Measurements from ENCODE around the gene TRIO.

The TRIO gene

GRCh38 chr5:14410394-14411201 is 267.5 kb downstream of the TRIO start:
- DNase-seq (ENCODE audit: low read depth), result no peak
- no peak overlapping the region for H3K4me3 ChIP-seq (ENCODE audit: low read depth, low read length)
- TF ChIP-seq CTCF (IDR thresholded peaks at IDR 0.05; ENCODE audit: control insufficient read depth, extremely low read depth, insufficient read depth), result no peak

GRCh38 chr5:14411216-14411615 is 268.1 kb downstream of the TRIO start:
- no peak for TF ChIP-seq CTCF (IDR thresholded peaks at IDR 0.05; ENCODE audit: control insufficient read depth, extremely low read depth, insufficient read depth)

GRCh38 chr5:14413331-14413750 is 270.2 kb downstream of the TRIO start:
- H3K4me3 ChIP-seq (ENCODE audit: low read depth, low read length), result no peak overlapping the region
- DNase-seq (ENCODE audit: low read depth), result no peak
- no peak for TF ChIP-seq CTCF (IDR thresholded peaks at IDR 0.05; ENCODE audit: control insufficient read depth, extremely low read depth, insufficient read depth)

More at GRCh38 chr5:14411216-14411615, 268.1 kb downstream of the TRIO start:
- DNase-seq (ENCODE audit: low read depth), result no peak
- H3K4me3 ChIP-seq (ENCODE audit: low read depth, low read length), result no peak overlapping the region

- no peak for DNase-seq (ENCODE audit: low read depth)
- H3K4me3 ChIP-seq (ENCODE audit: low read depth, low read length), result no peak overlapping the region
- no peak for TF ChIP-seq CTCF (IDR thresholded peaks at IDR 0.05; ENCODE audit: control insufficient read depth, extremely low read depth, insufficient read depth)
Measured at GRCh38 chr5:14414007-14414406, 270.9 kb downstream of the TRIO start.

- no peak for TF ChIP-seq CTCF (IDR thresholded peaks at IDR 0.05; ENCODE audit: control insufficient read depth, extremely low read depth, insufficient read depth)
- H3K4me3 ChIP-seq (ENCODE audit: low read depth, low read length), result no peak overlapping the region
- no peak for DNase-seq (ENCODE audit: low read depth)
Measured at GRCh38 chr5:14414656-14415023, 271.5 kb downstream of the TRIO start.

- no peak for DNase-seq (ENCODE audit: low read depth)
- TF ChIP-seq CTCF (IDR thresholded peaks at IDR 0.05; ENCODE audit: control insufficient read depth, extremely low read depth, insufficient read depth), result no peak
- no peak overlapping the region for H3K4me3 ChIP-seq (ENCODE audit: low read depth, low read length)
Measured at GRCh38 chr5:14415024-14415697, 272.0 kb downstream of the TRIO start.
